Adrenal gland (tissue), 12 donors: ENCODE data around the gene SYNGR1. TPM values are rescaled to one million over a fixed set of nuclear protein-coding genes. Genes with fewer than 3 reads are reported as not detected.

ENCODE experiments used
- DNase-seq, 7 donors: peaks; one replicate each; pipeline ENCODE4 v3.0.0-alpha.2; 2019 to 2020
- H3K27ac ChIP-seq, 5 donors: fragments of 200-600 bp; sonication (generic) in 4 of 5; 1 replicate in 3 of 5; 2 replicates in 2 of 5; pipeline versions ENCODE4 v1.5.1 to v1.8.0; 2016 to 2020; ENCODE audit warnings: mild to moderate bottlenecking in 1 of 5
- H3K27me3 ChIP-seq: fragments of 200-600 bp; 2 replicates; pipeline ENCODE4 v1.8.0; 2021
- H3K36me3 ChIP-seq, 2 donors: fragments of 200-600 bp; replicated peaks in 1 of 2; 1 replicate in 1 of 2; 2 replicates in 1 of 2; pipeline versions ENCODE4 v1.5.1 to v1.8.0; 2018 to 2022
- H3K4me1 ChIP-seq, 2 donors: fragments of 200-600 bp; replicated peaks in 1 of 2; 1 replicate in 1 of 2; 2 replicates in 1 of 2; pipeline versions ENCODE4 v1.5.1 to v1.8.0; 2018 to 2021
- H3K4me3 ChIP-seq, 4 donors: fragments of 200-600 bp; sonication (generic) in 3 of 4; one replicate each; pipeline ENCODE4 v1.5.1; 2016 to 2018
- H3K9me3 ChIP-seq, 3 donors: fragments of 200-600 bp; sonication (generic) in 1 of 3; replicated peaks in 1 of 3; 1 replicate in 2 of 3; 2 replicates in 1 of 3; pipeline versions ENCODE4 v1.5.1 to v1.8.0; 2016 to 2021
- CTCF ChIP-seq, 6 experiments: fragments of 450-650 bp in 4 of 6; fragments of 200-600 bp in 2 of 6; sonication (generic) in 1 of 6; IDR thresholded peaks; 1 replicate in 5 of 6; 2 replicates in 1 of 6; pipeline versions ENCODE4 v1.5.1 to v1.8.0; 2016 to 2021; ENCODE audit warnings: antibody characterized with exemption in 6 of 6, mild to moderate bottlenecking in 2 of 6, moderate library complexity in 1 of 6
- POLR2A ChIP-seq, 2 donors: fragments of 450-650 bp; IDR thresholded peaks; one replicate each; pipeline ENCODE4 v1.6.1; 2017; ENCODE audit warnings: antibody characterized with exemption in 2 of 2, mild to moderate bottlenecking in 2 of 2, moderate library complexity in 1 of 2
- WGBS, 4 donors: extraction: QIAGEN DNeasy Blood & Tissue Kit in 2 of 4; methylation state at CpG; one replicate each; pipeline versions ENCODE4 v1.1.5 to v1.1.7; 2013 to 2017; 5-methylcytosine and 5-hydroxymethylcytosine counted together
- intact Hi-C, 2 donors: fragments of 100-400 bp; cut with DNase I; formaldehyde crosslinking; loops; one replicate each; pipeline versions ENCODE4 v1.14.1 to v1.15.0; 2022 to 2023
- polyA plus RNA-seq, 3 donors: library from polyadenylated mRNA; stranded (reverse); fragments of 200-250 nt in 2 of 3; fragments of 350-450 nt in 1 of 3; fragmentation: Illumina TruSeq in 1 of 3; extraction: RNeasy Lipid Tissue Mini Kit (QIAGEN cat#74804) in 1 of 3; gene quantifications; one replicate each; pipeline ENCODE4 v1.2.3, GENCODE V29; 2013 to 2014
- total RNA-seq, 9 donors: library from RNA; depleted of rRNA in 4 of 9; stranded (reverse); fragments of >200 nt in 4 of 9; fragments of 120-200 nt in 1 of 9; fragmentation: NEBNext Ultra II Directional in 1 of 9; extraction: Animal tissue kit (Norgen Biotek cat#: 25700) in 1 of 9; gene quantifications; one replicate each; pipeline versions ENCODE4 v1.1.0 to v1.2.4, GENCODE V29; 2013 to 2023
- donor health status: healthy with polysubstance abuse.
- donor health status: Bipolar disorder and iron deficiency.
- donor health status: DM: yes; HTN: yes; CAD: no.
- donor health status: DM: no; HTN: no; CAD: no.
- donor health status: DM: no; HTN: no; CAD: no.
- donor health status: DM: yes; HTN: yes; CAD: no.

Gene SYNGR1
- total and polyA plus RNA-seq, 12 donors = 8.5 to 80.0 (median 28.2) TPM

GRCh38 chr22:39419096-39419495, 69.3 kb downstream of the SYNGR1 start:
- DNase-seq = no peak
- intact Hi-C loops = no loop called here
- TF ChIP-seq CTCF (IDR thresholded peaks at IDR 0.05) = no peak
- TF ChIP-seq POLR2A (IDR thresholded peaks at IDR 0.05) = no peak
- peaks cover 0 to 12% of the 10 kb centered on the region in 2 donors for H3K4me1 ChIP-seq
- H3K4me3 ChIP-seq = no peak overlapping the region
- WGBS, 4 donors = 90 to 100% (median 98%) methylated on average over 1 to 6 of the region's 6 CpGs
- no peaks in the 10 kb centered on the region for H3K9me3 ChIP-seq
- H3K27me3 ChIP-seq = no peaks in the 10 kb centered on the region
- H3K27ac ChIP-seq = no peak overlapping the region
- H3K36me3 ChIP-seq = peaks cover 0 to 79% of the 10 kb centered on the region in 2 donors

- WGBS, 4 donors = 87 to 96% (median 94%) methylated on average over 5 of the region's 5 CpGs
- intact Hi-C loops = no loop called here
- Histone ChIP-seq H3K36me3 (peaks cover 0 to 87% of the 10 kb centered on the region in 2 donors), H3K4me1 (peaks cover 0 to 5% of the 10 kb centered on the region in 2 donors), H3K9me3 (no peaks in the 10 kb centered on the region), H3K27me3 (no peaks in the 10 kb centered on the region), H3K27ac (no peak overlapping the region), H3K4me3 (no peak overlapping the region)
- TF ChIP-seq POLR2A (IDR thresholded peaks at IDR 0.05) (no peak), CTCF (IDR thresholded peaks at IDR 0.05) (no peak)
- DNase-seq = no peak
These were observed 70.1 kb downstream of the SYNGR1 start for GRCh38 chr22:39419911-39420310.

GRCh38 chr22:39421691-39422090, 71.9 kb downstream of the SYNGR1 start:
- intact Hi-C loops = no loop called here
- H3K27me3 ChIP-seq = no peaks in the 10 kb centered on the region
- TF ChIP-seq POLR2A (IDR thresholded peaks at IDR 0.05) (no peak), CTCF (IDR thresholded peaks at IDR 0.05) (no peak)
- H3K9me3 ChIP-seq = no peaks in the 10 kb centered on the region
- H3K36me3 ChIP-seq = peaks cover 0 to 79% of the 10 kb centered on the region in 2 donors
- no peaks in the 10 kb centered on the region for H3K4me1 ChIP-seq
- H3K4me3 ChIP-seq = no peak overlapping the region
- WGBS, 4 donors = 93 to 95% (median 94%) methylated on average over 11 of the region's 11 CpGs
- H3K27ac ChIP-seq = no peak overlapping the region
- no peak for DNase-seq

DNA sequence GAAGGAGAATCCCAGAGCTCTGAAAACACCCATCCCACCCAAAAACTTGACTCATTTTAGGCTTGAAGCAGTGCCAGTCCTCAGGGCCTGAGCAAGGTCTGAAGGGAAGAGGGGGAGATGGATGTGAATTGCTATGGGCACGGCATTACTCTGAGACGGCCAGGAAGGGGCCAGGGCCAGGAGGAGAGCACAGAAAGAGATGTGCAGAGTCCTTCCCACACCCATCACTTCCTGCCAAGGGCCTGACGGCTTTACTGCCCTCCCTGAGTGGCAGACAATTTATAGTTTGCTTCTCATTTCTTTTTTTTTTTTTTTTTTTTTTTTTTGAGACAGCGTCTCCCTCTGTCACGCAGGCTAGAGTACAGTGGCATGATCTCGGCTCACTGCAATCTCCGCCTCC, 72.3 kb downstream of the SYNGR1 start:
- WGBS, 4 donors = 79 to 91% (median 83%) methylated on average over 6 to 7 of the region's 7 CpGs
- DNase-seq = no peak
- intact Hi-C loops = no loop called here
- H3K4me3 ChIP-seq = no peak overlapping the region
- no peak overlapping the region for H3K27ac ChIP-seq
- H3K27me3 ChIP-seq = no peaks in the 10 kb centered on the region
- H3K9me3 ChIP-seq = no peaks in the 10 kb centered on the region
- peaks cover 0 to 79% of the 10 kb centered on the region in 2 donors for H3K36me3 ChIP-seq
- TF ChIP-seq POLR2A (IDR thresholded peaks at IDR 0.05) (no peak), CTCF (IDR thresholded peaks at IDR 0.05) (no peak)
- no peaks in the 10 kb centered on the region for H3K4me1 ChIP-seq
